ENCODE results near the gene EBLN2. TPM values are rescaled to one million over a fixed set of nuclear protein-coding genes. Genes with fewer than 3 reads are reported as not detected.

The EBLN2 gene
- total and polyA plus RNA-seq, 8 donors, result 0.79 to 2.9 (median 1.5) TPM

GRCh38 chr3:73046195-73046594, 15.3 kb upstream of the EBLN2 start:
- WGBS, 2 donors, result 24 to 32% methylated on average over 2 of the region's 2 CpGs
- Histone ChIP-seq H3K27me3 (no peaks in the 10 kb centered on the region), H3K4me1 (peaks cover 0 to 19% (median 9%) of the 10 kb centered on the region in 3 donors), H3K36me3 (no peaks in the 10 kb centered on the region), H3K27ac (no peak overlapping the region), H3K9me3 (no peaks in the 10 kb centered on the region), H3K4me3 (no peak overlapping the region)
- intact Hi-C loops (cut with DNase I), result no loop called here
- DNase-seq (no peak), ATAC-seq (no peak), FAIRE-seq (no peak)
- TF ChIP-seq CTCF (IDR thresholded peaks at IDR 0.05), result no peak

GRCh38 chr3:73049319-73049718, 12.1 kb upstream of the EBLN2 start:
- no peak overlapping the region for H3K27ac ChIP-seq
- intact Hi-C loops (cut with DNase I), result no loop called here
- ATAC-seq (no peak), FAIRE-seq (no peak), DNase-seq (no peak)
- no peak for TF ChIP-seq CTCF (IDR thresholded peaks at IDR 0.05)
- peaks cover 0 to 17% (median 0%) of the 10 kb centered on the region in 3 donors for H3K4me1 ChIP-seq
- no peaks in the 10 kb centered on the region for H3K9me3 ChIP-seq
- no peak overlapping the region for H3K4me3 ChIP-seq
- 89 to 91% methylated on average over 10 of the region's 10 CpGs for WGBS, 2 donors
- H3K36me3 ChIP-seq, result no peaks in the 10 kb centered on the region
- no peaks in the 10 kb centered on the region for H3K27me3 ChIP-seq

GRCh38 chr3:73052857-73053256, 8.6 kb upstream of the EBLN2 start:
- Histone ChIP-seq H3K27ac (no peak overlapping the region), H3K4me3 (no peak overlapping the region), H3K9me3 (no peaks in the 10 kb centered on the region), H3K4me1 (peaks cover 0 to 5% (median 0%) of the 10 kb centered on the region in 3 donors), H3K27me3 (no peaks in the 10 kb centered on the region), H3K36me3 (no peaks in the 10 kb centered on the region)
- FAIRE-seq, result peak; percentile 67
- WGBS, 2 donors, result 63 to 70% methylated on average over 2 of the region's 2 CpGs
- no peak for TF ChIP-seq CTCF (IDR thresholded peaks at IDR 0.05)
- ATAC-seq, result no peak
- intact Hi-C loops (cut with DNase I), result loop anchor here in 1 of 3 donors (10.0 kb wide), 1 partner anchor 108 kb away; no protein-coding TSS in a partner anchor
- no peak for DNase-seq

GRCh38 chr3:73055583-73055982, 5.9 kb upstream of the EBLN2 start:
- no peaks in the 10 kb centered on the region for H3K27me3 ChIP-seq
- peaks cover 0 to 5% (median 0%) of the 10 kb centered on the region in 3 donors for H3K4me1 ChIP-seq
- no peak for TF ChIP-seq CTCF (IDR thresholded peaks at IDR 0.05)
- 49% methylated on average over 8 of the region's 8 CpGs for WGBS, 2 donors
- peak; percentile 13 to 22 (median 15) for ATAC-seq
- no peak overlapping the region for H3K27ac ChIP-seq
- no peaks in the 10 kb centered on the region for H3K9me3 ChIP-seq
- intact Hi-C loops (cut with DNase I), result loop anchor here in 1 of 3 donors (10.0 kb wide), 1 partner anchor 111 kb away; no protein-coding TSS in a partner anchor
- no peaks in the 10 kb centered on the region for H3K36me3 ChIP-seq
- no peak for FAIRE-seq
- DNase-seq, result no peak
- H3K4me3 ChIP-seq, result no peak overlapping the region

- H3K4me3 ChIP-seq, result no peak overlapping the region
- peaks cover 0 to 5% (median 0%) of the 10 kb centered on the region in 3 donors for H3K4me1 ChIP-seq
- H3K9me3 ChIP-seq, result no peaks in the 10 kb centered on the region
- ATAC-seq, result peak; percentile 58 to 89 (median 86)
- FAIRE-seq, result peak; percentile 90
- DNase-seq, result no peak
- H3K27me3 ChIP-seq, result no peaks in the 10 kb centered on the region
- intact Hi-C loops (cut with DNase I), result loop anchor here in 1 of 3 donors (10.0 kb wide), 1 partner anchor 111 kb away; no protein-coding TSS in a partner anchor
- H3K36me3 ChIP-seq, result no peaks in the 10 kb centered on the region
- 13% methylated on average over 5 of the region's 5 CpGs for WGBS, 2 donors
- no peak for TF ChIP-seq CTCF (IDR thresholded peaks at IDR 0.05)
- H3K27ac ChIP-seq, result no peak overlapping the region
Observed at GRCh38 chr3:73056014-73056844, 5.2 kb upstream of the EBLN2 start.
